OCI-LY3 (cell line): ENCODE measurements around the gene CYP4F11.

Source experiments
- H2AFZ ChIP-seq: fragments of 200-600, 300-600 bp; shearing (Covaris generic); 2 replicates; pipeline ENCODE4 v1.6.0; 2014; ENCODE audit warnings: antibody characterized with exemption, low read depth, low read length
- H3K27ac ChIP-seq: fragments of 200-600, 300-600 bp; sonication (generic); 2 replicates; pipeline ENCODE4 v1.5.1; 2014; ENCODE audit warnings: mild to moderate bottlenecking, low read length, moderate library complexity, mixed read lengths
- H3K27me3 ChIP-seq: fragments of 200-600, 300-600 bp; sonication (generic); 2 replicates; pipeline ENCODE4 v1.6.1; 2014; ENCODE audit warnings: low read depth, low read length, mixed read lengths
- H3K36me3 ChIP-seq: fragments of 200-600, 300-600 bp; sonication (generic); replicated peaks from 2 replicates; pipeline ENCODE3; 2014; ENCODE audit warnings: low read depth, low read length, mixed read lengths
- H3K4me1 ChIP-seq: fragments of 300-600, 200-600 bp; sonication (generic); 2 replicates; pipeline ENCODE4 v1.6.1; 2014; ENCODE audit warnings: low read length, mixed read lengths
- H3K4me2 ChIP-seq: fragments of 200-600, 300-600 bp; sonication (generic); 2 replicates; pipeline ENCODE4 v1.6.1; 2014; ENCODE audit warnings: low read length, mixed read lengths
- H3K4me3 ChIP-seq: fragments of 300-600, 200-600 bp; sonication (generic); 2 replicates; pipeline ENCODE4 v1.5.1; 2014; ENCODE audit warnings: antibody characterized with exemption, mild to moderate bottlenecking, low read length, moderate library complexity
- H3K79me2 ChIP-seq: fragments of 300-600, 200-600 bp; shearing (Covaris generic); 2 replicates; pipeline ENCODE4 v1.6.1; 2014; ENCODE audit warnings: mild to moderate bottlenecking, low read length, mixed read lengths
- H3K9ac ChIP-seq: fragments of 300-600, 200-600 bp; shearing (Covaris generic); 2 replicates; pipeline ENCODE4 v1.6.0; 2014; ENCODE audit warnings: mild to moderate bottlenecking, low read length, moderate library complexity
- H3K9me3 ChIP-seq: fragments of 200-600, 300-600 bp; shearing (Covaris generic); 2 replicates; pipeline ENCODE4 v1.6.1; 2014; ENCODE audit warnings: low read length, mixed read lengths; ENCODE audit not compliant: insufficient read depth
- H4K20me1 ChIP-seq: fragments of 200-600, 300-600 bp; sonication (generic); 2 replicates; pipeline ENCODE4 v1.6.1; 2016; ENCODE audit warnings: low read length, mixed read lengths; ENCODE audit not compliant: insufficient read depth
- CTCF ChIP-seq: fragments of 200-600, 300-600 bp; sonication (generic); IDR thresholded peaks from 2 replicates; pipeline ENCODE4 v1.5.1; 2014; ENCODE audit warnings: antibody characterized with exemption, low read length, low read depth
- EZH2phosphoT487 ChIP-seq: fragments of 200-600 bp; shearing (Covaris generic); IDR thresholded peaks from 2 replicates; pipeline ENCODE4 v1.6.1; 2018; ENCODE audit warnings: antibody characterized with exemption, mixed run types, low read depth

Gene CYP4F11

GRCh38 chr19:15964231-15964630 is 29.9 kb upstream of the CYP4F11 start:
- H3K9me3 ChIP-seq: no peaks in the 10 kb centered on the region
- no peaks in the 10 kb centered on the region for H3K36me3 ChIP-seq
- no peaks in the 10 kb centered on the region for H3K79me2 ChIP-seq
- no peaks in the 10 kb centered on the region for H4K20me1 ChIP-seq
- H3K27me3 ChIP-seq: peaks cover 17% of the 10 kb centered on the region
- H3K4me3 ChIP-seq: no peak overlapping the region
- no peak overlapping the region for H2AFZ ChIP-seq
- H3K9ac ChIP-seq: no peak overlapping the region
- TF ChIP-seq CTCF (no peak), EZH2phosphoT487 (no peak)
- no peaks in the 10 kb centered on the region for H3K4me1 ChIP-seq
- no peak overlapping the region for H3K27ac ChIP-seq
- no peak overlapping the region for H3K4me2 ChIP-seq

- peaks cover 21% of the 10 kb centered on the region for H3K27me3 ChIP-seq
- no peak overlapping the region for H3K9ac ChIP-seq
- no peak overlapping the region for H3K4me2 ChIP-seq
- no peaks in the 10 kb centered on the region for H3K36me3 ChIP-seq
- H3K4me1 ChIP-seq: no peaks in the 10 kb centered on the region
- H3K79me2 ChIP-seq: no peaks in the 10 kb centered on the region
- H4K20me1 ChIP-seq: no peaks in the 10 kb centered on the region
- H3K4me3 ChIP-seq: no peak overlapping the region
- no peaks in the 10 kb centered on the region for H3K9me3 ChIP-seq
- TF ChIP-seq EZH2phosphoT487 (no peak), CTCF (no peak)
- no peak overlapping the region for H3K27ac ChIP-seq
- no peak overlapping the region for H2AFZ ChIP-seq
These were observed 28.0 kb upstream of the CYP4F11 start for GRCh38 chr19:15962319-15962718.

GRCh38 chr19:15954820-15955219 is 20.5 kb upstream of the CYP4F11 start:
- H3K36me3 ChIP-seq: no peaks in the 10 kb centered on the region
- H3K4me3 ChIP-seq: no peak overlapping the region
- no peak overlapping the region for H3K4me2 ChIP-seq
- TF ChIP-seq EZH2phosphoT487 (no peak), CTCF (no peak)
- no peak overlapping the region for H3K27ac ChIP-seq
- H2AFZ ChIP-seq: no peak overlapping the region
- H3K9me3 ChIP-seq: no peaks in the 10 kb centered on the region
- H3K9ac ChIP-seq: no peak overlapping the region
- peaks cover 44% of the 10 kb centered on the region for H3K27me3 ChIP-seq
- no peaks in the 10 kb centered on the region for H3K79me2 ChIP-seq
- no peaks in the 10 kb centered on the region for H4K20me1 ChIP-seq
- no peaks in the 10 kb centered on the region for H3K4me1 ChIP-seq

- Histone ChIP-seq H2AFZ (no peak within 1 kb of the TSS), H3K9me3 (no peaks in the 10 kb centered on the region), H3K27me3 (peaks cover 29% of the 10 kb centered on the region), H3K9ac (no peak within 1 kb of the TSS), H3K36me3 (no peaks in the 10 kb centered on the region), H4K20me1 (no peaks in the 10 kb centered on the region), H3K79me2 (no peaks in the 10 kb centered on the region), H3K4me1 (no peaks in the 10 kb centered on the region), H3K4me2 (no peak within 1 kb of the TSS), H3K27ac (no peak within 1 kb of the TSS), H3K4me3 (no peak within 1 kb of the TSS)
- TF ChIP-seq EZH2phosphoT487 (no peak), CTCF (no peak)
These were observed 14.1 kb upstream of the CYP4F11 start, which contains the start of gene OR10H4 for GRCh38 chr19:15948223-15949058. OR10H4 (plus strand) TSS chr19:15949008; CDS start chr19:15949008, 0 bp downstream.
